HG03108 (cell line): ENCODE data around the gene PCBP3.
"Not testable (repeated sequence)": the region's sequence is repeated elsewhere in the genome, so short reads cannot be mapped to it uniquely, and the experiment has no call there.

Experiments used
- ATAC-seq: cut with Tn5 transposase; IDR thresholded peaks from one replicate; pipeline ENCODE4 v1.9.1; 2021; ENCODE audit warnings: moderate library complexity; ENCODE audit not compliant: unreplicated experiment

Gene PCBP3

DNA sequence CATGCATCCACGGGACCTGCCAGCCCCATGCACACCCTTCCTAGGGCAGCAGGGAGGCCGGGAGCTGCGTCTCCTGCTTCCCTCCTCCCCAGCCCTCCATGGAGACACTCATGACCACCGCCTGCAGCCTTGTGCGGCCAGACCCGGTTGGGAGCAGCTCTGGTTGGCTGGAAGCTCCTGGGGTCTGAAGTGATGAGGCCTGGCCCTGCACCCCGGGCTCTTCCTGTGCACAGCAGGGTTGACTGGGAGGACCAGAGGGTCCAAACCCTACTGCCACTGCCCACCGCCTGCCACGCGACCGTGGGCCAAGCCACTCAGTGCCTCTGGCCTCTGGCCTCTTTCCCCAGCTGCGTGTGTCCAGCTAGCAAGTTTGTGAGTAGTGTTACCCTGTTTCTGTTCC lies 226.9 kb downstream of the PCBP3 start:
- no peak for ATAC-seq

DNA sequence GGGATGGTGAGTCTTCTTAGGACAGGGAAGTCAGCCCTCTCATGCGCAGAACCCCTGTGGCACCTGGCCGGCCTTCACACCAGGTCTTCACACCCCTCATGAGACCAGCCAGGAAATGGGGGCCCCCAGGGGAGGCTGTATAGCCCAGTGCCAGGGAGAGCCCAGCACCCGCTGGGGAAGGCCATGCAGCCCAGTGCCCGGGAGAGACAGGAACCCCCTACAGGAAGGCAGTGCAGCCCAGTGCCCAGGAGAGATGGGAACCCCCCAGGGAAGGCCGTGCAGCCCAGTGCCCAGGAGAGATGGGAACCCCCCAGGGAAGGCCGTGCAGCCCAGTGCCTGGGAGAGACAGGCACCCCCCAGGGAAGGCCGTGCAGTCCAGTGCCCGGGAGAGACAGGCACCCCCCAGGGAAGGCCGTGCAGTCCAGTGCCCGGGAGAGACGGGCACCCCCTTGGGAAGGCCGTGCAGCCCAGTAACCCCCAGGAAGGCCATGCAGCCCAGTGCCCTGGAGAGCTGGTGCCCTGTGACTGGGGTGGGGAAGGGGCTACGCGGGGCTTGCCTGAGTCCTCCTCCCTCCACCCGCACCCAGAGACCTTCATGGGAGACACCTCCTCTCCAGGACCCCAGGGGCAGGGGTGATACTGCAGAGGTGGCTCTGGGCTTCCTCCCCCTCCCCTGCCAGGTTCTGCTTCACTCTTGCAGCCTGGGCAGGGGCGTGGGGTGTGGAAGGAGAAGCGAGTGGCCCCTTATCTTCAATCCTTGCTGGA lies 227.5 kb downstream of the PCBP3 start:
- no peak for ATAC-seq

DNA sequence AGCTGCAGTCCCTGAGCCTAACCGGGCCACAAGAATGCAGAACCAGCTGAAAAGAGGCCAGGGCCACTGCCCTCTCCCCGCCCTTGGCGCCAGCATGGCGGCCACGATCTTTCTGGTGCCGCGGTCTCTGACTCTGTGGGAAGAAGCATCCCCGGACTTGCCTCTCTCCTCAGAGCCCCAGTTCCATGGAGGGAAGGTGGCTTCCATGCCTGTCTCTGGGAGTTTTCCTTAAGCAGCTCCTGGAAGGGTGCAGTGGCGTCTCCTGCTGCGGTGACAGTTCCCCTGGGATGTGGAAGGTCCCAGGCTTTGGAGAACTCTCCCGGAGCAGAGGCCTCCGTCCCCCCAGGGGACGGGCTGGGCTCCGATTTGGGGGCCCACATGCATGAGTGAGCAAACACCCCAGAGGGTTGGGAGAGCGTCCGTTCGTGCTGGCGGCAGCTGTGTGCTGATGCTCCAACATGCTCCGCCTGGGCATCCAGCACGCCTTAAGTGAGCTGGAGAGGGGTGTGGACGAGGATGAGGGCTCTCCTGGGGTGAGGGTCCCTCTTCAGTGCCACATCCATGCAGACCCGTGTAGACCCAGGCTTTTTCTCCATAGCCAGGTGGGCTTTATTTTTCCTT lies 228.2 kb downstream of the PCBP3 start:
- no peak for ATAC-seq

GRCh38 chr21:45872471-45872870 lies 228.9 kb downstream of the PCBP3 start:
- no peak for ATAC-seq

DNA sequence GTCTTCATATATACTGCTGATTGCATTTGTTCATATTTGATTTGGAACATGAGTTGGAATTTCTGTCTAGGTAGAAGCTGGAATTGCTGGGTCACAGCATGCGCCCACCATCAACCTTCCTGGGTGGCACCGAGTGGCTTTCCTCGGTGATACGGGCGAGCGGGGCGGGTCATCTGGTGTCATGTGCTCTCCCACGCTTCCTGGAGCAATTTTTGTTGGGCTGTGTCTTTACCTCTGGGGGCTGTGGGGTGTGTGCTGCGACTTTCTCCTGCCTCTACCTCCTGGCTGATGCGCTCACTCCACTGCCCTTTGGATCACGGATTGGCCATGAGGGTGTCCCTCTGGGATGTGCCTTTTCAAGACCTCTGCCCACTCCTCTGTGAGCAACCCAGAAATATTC lies 229.4 kb downstream of the PCBP3 start:
- no peak for ATAC-seq

DNA sequence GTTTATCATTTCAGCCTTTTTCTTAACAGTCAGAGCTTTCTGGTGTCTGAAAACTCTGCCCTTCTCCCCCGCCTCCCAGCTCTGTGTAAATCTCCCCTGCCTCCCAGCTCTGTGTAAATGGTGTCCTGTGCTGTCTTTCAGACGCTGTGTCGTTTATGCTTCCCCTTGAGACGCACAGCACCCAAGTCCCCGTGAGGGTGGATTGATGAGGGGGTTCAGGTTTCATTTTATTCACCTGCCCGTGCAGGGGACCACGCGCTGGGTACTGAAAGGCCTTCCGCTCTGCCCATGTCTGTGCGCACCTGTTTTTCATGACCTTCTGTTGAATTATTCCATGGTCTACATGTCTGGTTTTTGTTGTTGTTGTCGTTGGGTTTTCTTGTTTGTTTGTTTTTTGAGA lies 229.9 kb downstream of the PCBP3 start:
- no peak for ATAC-seq

DNA sequence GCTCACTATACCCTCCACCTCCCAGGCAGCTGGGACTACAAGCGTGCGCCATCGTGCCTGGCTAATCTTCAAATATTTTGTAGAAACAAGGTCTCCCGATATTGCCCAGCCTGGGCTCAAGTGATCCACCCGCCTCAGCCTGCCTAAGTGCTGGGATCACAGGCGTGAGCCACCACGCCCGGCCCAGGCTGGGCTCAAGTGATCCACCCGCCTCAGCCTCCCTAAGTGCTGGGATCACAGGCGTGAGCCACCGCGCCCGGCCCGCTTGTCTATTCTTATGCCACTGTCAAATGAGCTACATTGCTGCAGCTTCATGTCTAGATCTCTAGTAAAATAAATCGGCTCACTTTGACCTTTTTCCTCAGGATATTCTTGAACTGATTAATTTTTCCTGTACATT lies 230.3 kb downstream of the PCBP3 start:
- ATAC-seq: no peak

DNA sequence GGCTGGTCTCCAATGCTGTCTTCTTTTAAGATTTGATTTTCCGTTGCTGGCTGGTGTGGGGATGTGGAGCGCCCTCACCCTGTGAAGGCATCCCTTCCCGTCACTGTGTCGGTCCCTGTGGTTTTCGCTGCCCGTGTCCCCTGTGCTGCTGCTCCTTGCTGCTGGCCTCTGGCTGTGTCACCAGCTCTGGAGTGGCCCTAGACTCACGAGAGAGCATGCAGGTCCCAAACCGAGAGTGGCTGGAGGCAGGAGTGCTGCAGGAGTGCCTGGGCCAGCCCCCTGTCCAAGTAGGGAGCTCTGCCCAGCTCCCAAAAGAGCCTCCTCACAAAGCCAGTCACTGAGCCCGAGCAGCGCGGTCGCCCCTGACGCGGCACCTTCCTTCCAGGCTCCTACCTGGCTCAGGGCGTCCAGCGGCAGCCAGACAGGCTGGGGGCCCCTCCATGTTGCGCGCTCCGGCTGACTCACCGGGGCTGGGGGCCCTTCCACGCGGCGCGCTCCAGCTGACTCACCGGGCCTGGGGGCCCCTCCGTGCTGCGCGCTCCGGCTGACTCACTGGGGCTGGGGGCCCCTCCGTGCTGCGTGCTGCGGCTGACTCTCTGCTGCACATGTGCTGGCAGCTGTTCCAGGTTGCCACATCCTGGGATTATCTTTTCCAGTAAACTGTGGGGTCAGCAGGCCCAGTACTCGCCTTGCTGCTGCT lies 231.3 kb downstream of the PCBP3 start:
- no peak for ATAC-seq

- ATAC-seq: no peak
Measured at GRCh38 chr21:45875416-45875760, 231.9 kb downstream of the PCBP3 start.

GRCh38 chr21:45875881-45876280 lies 232.4 kb downstream of the PCBP3 start:
- no peak for ATAC-seq

GRCh38 chr21:45876381-45877170 lies 233.1 kb downstream of the PCBP3 start:
- ATAC-seq: no peak

GRCh38 chr21:45877171-45877438 lies 233.6 kb downstream of the PCBP3 start:
- no peak for ATAC-seq

DNA sequence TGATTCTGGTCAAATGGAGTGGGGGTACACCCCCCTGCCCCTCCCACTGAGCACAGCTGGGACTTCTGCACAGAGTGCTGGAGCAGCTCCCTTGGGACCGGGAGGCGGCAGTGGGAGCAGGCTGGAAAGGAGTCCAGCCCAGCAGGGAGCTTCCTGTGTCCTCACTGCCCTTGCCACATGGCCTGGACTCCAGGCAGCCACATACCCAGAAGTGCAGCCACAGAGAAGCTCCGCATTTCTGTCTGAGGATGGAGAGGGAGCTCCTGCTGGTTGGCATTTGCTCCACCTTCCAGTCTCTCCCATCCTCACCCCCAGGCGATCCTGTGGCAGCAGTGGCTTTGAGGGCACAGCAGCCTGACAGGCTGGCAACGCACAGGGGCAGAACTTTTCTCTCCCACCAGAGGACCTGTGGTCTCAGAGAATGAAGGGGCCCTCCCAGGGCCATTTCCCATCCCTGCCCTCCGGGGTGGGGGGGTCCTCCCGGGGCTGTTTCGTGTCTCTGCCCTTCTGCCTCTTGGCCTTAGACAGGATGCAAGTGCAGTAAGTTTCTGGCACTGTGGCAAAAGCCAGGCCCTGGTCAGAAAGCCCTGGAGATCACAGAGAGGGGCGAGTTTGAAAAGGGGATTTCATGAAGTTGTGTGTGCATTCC lies 234.4 kb downstream of the PCBP3 start:
- no peak for ATAC-seq

- no peak for ATAC-seq
Measured at GRCh38 chr21:45880097-45881068, 236.9 kb downstream of the PCBP3 start.

GRCh38 chr21:45882645-45883044 lies 239.1 kb downstream of the PCBP3 start:
- no peak for ATAC-seq

DNA sequence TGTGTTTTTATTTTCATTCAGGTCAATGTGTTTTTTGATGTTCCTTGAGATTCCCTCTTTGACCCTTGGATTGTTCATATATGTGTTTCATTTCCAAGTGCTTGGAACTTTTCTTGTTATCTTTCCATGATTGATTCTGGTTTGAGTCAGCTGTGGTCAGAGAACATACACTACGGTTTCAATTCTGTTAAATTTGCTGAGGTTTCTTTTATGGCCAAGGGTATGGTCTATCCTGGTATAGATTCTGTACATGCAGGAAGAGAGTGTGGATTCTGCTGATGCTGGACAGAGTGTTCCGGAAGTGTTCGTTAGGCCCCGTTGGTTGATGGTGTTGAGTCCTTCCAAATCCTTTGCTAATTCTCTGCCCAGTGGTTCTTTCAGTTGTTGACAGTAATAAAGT lies 239.6 kb downstream of the PCBP3 start:
- ATAC-seq: no peak

DNA sequence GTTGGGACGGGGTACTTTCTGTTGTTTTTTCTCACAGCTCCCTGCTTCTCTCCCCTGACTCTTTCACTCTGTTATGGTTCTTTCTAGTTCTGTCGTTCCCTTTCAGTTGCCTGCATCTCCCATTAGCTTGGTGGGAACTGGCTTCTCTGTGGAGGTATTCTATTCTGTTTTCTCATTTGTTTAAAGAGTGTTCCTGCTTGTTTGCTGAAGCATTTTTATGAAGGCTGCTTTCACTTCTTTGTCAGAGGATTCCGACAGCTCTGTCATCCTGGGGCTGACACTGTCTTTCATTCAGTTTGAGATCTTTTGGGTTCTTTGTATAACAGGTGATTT lies 242.0 kb downstream of the PCBP3 start:
- ATAC-seq: no peak

DNA sequence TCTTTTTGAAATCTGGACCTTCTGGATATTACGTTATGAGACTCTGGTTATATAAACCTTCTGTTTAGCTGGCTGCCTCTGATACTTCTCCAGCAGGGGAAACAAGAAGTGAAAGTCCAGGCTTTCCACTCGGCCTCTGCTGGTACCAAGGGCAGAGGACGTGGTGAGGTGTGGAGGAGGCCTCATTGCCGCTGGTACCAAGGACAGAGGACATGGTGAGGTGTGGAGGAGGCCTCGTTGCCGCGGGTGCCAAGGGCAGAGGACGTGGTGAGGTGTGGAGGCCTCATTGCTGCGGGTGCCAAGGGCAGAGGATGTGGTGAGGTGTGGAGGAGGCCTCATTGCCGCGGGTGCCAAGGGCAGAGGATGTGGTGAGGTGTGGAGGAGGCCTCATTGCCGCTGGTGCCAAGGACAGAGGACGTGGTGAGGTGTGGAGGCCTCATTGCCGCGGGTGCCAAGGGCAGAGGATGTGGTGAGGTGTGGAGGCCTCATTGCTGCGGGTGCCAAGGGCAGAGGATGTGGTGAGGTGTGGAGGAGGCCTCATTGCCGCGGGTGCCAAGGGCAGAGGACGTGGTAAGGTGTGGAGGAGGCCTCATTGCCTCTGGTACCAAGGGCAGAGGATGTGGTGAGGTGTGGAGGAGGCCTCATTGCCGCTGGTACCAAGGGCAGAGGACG lies 242.5 kb downstream of the PCBP3 start:
- ATAC-seq: not testable (repeated sequence)

DNA sequence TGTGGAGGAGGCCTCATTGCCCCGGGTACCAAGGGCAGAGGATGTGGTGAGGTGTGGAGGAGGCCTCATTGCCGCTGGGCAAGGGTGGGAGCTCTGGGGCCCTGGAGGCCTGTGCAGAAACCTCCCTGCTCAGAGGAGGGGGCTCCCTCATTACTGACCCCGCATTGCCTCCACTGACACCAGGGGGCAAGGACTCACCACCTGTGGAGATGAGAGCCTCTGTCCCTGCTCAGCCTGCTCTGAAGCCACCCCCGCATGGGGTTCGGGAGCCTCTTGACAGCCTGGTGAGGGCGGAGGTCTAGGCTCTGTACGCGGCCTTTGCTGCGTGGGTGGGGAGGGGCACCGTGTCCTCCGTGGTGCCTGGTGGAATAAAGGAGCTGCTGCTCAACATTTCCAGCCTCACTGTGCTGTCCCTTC lies 243.1 kb downstream of the PCBP3 start:
- ATAC-seq: no peak
